ENCODE results near the gene CLPSL1.

CLPSL1 gene

DNA sequence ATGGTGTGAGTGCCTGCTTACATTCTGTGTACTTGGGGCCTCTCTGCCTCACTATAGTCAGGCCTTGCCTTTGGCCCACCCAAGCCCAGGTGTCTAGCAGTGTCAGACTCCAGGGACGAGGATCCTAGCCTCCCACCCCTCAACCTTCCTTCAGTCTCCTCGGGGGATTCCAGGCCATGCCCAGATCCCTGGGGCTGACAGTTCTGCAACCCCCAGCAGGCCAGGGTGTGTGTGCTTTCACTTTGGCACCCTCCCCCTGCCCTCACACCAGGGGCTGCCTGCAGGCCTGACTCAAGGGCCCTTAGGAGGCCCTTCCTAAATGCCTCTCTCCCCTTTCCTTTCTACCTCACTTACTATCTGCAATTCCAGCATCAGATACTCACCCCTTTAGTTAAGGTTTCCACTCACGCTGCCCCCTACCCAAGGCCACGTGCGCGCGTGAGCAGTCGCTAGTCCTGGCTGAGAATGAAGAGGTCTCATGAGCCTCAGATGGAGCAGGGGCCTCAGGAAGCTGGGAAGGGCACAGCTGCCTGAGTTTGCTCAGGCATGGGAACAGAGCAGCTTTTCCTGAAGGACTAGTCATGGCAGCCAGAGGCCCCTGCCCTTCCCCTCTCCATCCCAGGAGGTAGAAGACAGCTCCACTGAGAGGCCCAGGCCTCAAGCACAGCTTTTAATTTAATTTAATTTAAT lies 17.2 kb downstream of the CLPSL1 start:
- DNase-seq (ENCODE audit: low read depth), result no peak

DNA sequence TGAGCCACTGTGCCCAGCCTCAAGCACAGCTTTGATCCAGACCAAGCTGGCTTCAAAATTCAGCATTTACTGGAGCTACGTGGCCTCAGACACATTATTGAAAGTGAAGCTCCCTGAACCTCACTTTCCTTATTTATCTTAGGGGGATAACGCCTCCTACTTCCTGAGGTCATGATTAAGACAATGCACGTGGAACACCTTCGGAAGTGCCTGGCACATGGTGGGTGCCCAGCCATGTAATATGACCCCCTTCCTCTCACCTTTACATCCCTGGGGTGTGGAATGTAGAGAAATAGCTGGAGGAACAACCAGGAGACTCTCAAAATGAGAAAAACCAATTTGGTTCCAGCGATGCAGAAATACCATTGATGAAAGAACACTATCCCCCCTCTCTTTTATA lies 17.9 kb downstream of the CLPSL1 start:
- DNase-seq (ENCODE audit: low read depth), result no peak

DNA sequence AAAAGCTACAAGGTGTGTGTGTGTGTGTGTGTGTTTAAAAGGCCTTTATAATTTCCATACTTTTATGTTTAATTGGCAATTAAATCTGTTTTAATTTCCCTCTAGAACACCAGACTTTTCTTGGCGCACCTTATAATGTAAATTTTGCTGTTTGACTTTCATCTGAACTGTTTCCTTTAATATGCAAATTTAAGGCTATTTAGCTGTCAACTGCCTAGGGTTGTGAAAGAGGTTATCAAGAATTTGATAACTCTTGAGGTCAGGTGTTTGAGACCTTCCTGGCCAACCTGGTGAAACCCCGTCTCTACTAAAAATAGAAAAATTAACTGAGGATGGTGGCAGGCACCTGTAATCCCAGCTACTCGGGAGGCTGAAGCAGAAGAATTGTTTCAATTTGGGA lies 20.3 kb downstream of the CLPSL1 start:
- no peak for DNase-seq (ENCODE audit: low read depth)

DNA sequence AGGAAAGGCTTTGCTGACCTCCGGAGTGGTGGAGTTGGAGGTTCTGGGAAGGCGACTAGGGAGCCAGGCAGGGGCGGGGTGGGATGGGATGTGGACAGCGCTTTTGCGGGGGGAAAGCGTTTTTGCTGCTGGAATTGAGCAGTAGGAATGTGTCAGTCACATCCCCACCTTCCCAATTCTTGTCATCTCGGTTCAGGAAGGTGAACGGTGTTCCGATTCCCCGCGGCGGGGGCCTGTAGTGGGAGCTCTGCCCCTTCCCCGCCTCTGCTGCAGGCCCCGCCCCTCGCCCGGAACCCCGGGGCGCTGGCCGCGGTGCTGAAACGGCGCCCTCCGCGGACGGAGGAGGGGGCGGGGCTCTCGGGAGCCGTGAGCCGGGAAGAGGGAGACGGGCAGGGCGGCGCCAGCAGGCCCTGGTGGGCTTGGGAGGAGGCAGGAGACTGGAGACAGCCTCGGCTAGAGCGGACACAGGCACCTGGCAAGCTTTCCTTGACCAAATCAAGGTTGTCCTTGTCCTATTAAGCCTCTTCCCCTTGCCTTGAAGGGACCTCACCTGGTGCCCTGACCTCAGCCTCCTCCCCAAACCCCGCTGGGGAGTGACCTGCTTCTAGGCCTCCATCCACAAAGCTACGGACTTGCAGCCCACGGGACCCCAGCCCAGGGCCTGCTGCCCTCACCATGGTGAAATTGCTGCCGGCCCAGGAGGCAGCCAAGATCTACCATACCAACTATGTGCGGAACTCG lies 24.3 kb downstream of the CLPSL1 start, which contains the start of gene LHFPL5:
TSS of gene LHFPL5 (plus strand) at position 357 of the 741 bp plus-strand sequence. CDS start at position 676, 319 bp downstream.
- no peak for DNase-seq (ENCODE audit: low read depth)

DNA sequence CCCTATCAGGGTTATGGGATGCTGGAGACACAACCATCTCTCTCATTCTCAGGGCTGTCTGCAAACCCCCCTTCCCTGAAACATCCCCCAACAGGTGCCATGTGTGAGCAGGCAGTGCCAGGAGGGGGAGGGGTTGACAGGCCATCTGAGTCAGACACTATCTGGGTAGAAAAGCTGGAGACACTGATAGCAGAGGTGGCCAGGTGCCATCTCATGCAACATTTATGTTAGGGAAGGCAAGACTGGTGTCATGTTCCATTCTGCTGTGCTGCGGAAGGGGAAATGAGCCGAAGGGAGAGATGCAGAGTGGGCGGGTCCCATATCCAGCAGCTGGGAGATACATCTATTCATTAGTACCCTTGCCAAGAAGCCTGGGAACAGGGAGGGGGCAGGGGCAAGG lies 27.9 kb downstream of the CLPSL1 start:
- DNase-seq (ENCODE audit: low read depth), result peak; percentile 47

DNA sequence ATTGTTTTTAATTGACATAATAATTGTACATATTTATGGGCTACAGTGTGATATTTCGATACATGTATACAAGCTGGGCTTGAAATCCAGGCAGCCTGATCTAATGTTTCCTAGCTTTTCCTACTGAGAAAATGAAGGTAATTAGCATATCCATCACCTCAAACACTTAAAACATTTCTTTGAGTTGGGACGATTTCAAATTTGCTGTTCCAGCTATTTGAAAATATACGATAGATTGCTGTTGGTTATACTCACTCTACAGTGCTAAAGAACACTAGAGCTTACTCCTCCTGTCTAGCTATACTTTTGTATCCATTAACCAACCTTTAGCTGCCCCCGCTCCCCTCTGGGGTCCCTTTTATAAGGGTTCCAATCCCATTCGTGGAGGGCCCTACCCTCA lies 29.0 kb downstream of the CLPSL1 start:
- no peak for DNase-seq (ENCODE audit: low read depth)

DNA sequence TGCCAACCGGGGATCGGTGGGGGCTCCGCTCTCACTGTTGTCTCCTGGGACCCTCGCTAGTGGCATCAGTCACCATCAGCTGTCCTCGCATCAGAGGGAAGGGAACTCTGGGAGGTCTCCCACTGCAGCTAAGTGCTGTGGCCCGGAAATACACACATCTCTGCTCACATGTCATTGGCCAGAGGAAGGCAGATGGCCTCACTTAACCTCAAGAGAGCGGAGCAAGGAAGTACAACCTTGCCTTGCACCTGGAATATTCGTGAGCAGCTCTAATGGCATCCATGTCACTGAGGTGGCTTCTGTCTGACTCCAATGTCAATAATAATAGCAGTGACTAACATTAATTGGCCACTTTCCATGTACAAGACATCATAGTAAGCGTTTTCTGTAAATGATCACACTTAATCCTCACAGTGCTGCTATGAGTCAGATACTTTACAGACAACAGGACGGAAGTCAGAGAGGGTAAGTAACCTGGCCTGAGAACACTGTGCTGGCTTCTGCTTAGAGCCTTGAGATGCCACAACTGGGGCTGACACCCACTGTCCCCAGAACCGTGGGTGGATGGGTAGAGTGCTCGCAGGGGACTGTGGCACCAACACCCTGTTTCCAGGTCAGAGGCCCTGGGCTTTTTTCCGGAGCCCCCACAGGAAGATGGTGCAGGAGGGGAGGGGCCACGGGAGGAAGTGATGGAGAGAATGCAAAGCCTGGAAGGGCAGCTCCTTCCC lies 30.3 kb downstream of the CLPSL1 start:
- peak; percentile 93 for DNase-seq (ENCODE audit: low read depth)

DNA sequence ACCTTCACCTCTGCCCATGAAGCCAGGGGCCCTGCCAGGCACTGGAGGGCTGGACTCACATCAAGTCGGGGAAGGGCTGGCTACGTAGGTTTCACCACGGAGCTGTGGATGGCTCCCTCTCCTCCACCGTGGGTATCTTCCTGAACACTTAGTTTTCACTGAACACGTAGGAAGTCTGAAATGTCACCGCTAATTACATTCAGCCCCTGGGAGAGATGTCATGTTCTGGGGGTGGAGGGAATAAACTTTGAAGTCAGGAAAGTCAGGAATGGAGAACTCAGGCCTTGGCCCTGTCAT lies 30.8 kb downstream of the CLPSL1 start:
- DNase-seq (ENCODE audit: low read depth), result no peak

DNA sequence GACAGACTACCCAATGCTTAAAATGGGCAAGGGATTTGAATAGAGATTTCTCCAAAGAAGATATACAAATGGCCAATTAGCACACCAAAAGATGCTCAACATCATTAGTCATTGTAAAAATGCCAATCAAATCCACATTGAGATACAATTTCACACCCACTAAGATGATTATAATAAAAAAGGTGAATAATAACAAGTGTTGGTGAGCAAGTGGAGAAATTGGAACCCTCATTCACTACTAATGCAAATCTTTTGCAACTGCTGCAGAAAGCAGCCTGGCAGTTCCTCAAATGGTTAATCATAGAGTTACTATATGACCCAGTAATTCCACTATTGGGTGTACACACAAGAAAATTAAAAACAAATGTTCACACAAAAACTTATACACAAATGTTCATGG lies 36.7 kb downstream of the CLPSL1 start:
- no peak for DNase-seq (ENCODE audit: low read depth)

DNA sequence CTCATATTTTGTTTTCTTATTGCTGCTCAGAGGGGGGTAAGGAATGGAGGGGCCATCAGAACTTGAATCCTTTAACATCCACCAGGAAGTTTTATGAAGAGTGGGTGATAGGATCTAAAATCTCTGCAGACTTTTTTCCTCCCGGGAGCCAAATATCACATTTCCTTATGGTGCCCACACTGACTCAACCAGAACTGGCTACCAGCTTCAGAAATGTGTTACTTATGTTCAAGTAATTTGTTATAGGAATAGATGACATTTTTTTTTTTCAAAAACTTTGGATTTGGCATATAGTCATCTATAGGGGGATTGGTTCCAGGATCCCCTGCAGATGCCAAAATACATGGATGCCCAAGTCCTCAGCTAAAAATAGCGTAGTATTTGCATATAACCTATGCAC lies 42.8 kb downstream of the CLPSL1 start:
- DNase-seq (ENCODE audit: low read depth), result no peak

DNA sequence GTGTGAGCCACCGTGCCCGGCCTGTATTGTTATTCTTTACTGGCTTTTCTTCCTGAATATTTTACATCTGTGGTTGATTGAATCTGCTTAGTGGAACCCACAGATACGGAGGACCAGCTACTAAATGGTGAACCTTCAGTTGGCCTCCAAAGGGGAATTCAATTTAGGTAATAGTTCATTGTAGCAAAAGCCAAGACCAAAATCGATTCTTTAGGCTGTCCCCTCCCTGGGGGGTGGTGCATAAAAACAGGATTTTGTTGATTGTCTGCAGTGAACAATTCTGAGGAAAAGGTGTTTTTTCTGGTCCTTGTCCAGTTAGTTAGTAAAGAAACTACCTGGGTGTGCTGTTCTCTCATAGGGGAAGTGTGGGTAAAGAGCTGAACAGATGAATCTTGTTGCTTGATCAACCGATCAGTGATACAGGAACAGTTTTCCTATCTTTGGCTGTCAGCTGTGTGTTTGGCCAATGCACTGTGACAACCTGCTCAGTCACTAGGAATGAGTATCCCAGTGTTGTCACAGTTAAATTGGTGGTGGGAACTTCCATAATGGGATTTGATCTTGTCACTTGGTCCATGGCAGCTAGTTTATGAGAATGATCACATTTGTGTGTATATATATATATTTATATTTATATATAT lies 43.9 kb downstream of the CLPSL1 start:
- DNase-seq (ENCODE audit: low read depth), result no peak

DNA sequence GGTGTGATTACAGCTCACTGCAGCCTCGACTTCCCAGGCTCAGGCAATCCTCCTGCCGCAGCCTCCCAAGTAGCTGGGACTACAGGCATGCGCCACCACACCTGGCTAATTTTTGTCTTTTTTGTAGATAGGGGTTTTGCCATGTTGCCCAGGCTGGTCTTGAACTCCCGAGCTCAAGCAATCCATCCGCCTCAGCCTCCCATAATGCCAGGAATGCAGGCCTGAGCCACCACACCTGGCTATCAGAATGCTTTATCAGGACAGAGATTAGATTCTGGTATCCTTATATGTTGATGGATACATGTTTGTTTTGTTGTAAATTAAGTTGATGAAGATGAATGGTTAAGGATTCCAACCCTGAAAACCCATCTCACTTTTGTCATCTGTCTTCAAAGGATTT lies 48.5 kb downstream of the CLPSL1 start:
- no peak for DNase-seq (ENCODE audit: low read depth)

DNA sequence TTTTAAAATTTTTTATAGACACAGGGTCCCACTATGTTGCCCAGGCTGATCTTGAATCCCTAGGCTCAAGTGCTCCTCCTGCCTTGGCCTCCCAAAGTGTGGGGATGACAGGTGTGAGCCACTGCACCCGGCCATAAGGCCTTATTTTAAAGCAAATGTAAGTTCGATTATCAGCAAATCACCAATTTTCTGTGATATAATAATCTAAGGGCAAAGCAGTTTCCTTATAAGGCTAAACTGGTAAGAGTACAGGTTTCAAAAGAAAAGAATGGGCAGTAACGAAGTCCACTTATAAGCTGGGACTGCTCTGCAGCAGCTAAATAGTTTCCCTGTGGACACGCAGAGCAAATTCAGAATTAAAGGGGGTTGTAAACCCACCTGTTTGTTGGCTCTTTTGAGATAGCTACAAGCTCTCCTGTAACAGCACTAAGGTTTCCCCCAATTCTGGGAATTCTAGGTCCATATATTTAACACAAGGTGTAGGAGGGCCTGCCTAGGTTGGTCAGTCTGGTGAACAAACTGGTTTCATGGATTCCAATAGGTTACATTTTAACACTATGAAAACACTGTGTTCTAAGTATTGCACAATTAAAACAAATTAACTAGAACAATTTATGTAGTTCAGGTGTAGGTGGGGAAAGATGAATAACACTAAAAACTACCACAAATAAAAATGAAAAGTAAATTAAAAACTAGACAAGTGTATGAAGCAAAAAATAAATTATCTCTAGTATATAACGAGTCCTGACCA lies 50.6 kb downstream of the CLPSL1 start:
- DNase-seq (ENCODE audit: low read depth), result no peak

DNA sequence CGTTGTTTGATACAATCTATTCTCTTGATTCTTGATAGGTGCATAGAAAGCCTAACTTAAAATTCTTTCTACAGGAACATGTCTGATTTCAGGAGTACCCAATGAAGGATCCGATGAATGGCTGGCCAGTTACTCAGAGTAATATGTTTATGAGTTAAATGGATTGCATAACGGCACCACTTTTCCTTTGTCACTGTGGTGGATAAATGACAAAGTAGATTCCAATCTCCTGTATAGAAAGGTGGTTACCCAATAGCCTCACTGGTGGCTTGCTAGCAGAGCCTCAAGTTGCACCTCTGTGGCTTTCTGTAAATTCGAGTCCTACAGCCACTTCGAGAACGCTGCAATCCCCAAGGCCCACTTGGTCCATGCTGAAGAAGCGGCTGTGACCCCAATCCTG lies 52.7 kb downstream of the CLPSL1 start:
- DNase-seq (ENCODE audit: low read depth), result peak; percentile 70

Data from iris pigment epithelial cell (primary cell).